ENCODE results near the gene VWA2. TPM values are rescaled to one million over a fixed set of nuclear protein-coding genes. Genes with fewer than 3 reads are reported as not detected.

The VWA2 gene
- total RNA-seq, 1 donor from 2014 or later = 10.6 TPM

DNA sequence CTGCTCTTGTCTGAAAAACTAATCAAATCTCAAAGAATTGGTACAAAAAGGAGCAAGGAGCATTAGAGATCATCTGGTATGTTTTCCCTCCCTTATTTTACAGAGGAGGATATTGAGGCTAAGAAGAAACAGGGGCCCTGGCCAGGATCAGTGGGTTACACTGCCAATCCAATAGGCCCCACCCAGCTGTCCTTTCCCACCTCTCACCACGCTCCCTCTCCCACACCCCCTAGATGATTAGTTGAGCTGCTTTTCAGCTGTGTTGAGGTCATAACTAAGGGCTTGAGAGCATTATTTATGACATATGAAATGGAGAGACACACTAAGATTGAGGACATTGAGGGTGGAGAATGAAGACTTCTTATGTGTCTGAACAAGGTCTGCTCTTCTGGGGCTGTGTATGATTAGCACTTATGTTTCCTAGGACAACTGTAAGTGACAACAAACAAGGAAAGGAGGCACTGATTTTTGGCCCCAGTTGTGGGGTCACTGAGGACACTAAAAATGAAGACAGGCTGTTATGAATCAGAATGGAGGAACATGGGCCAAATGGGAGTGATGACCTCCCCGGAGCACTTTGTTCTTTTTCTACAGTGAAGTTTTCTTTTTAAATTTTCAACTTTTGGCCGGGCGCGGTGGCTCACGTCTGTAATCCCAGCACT is 26.5 kb downstream of the VWA2 start:
- no peak overlapping the region for H3K4me3 ChIP-seq
- no peaks in the 10 kb centered on the region for H3K27me3 ChIP-seq (ENCODE audit: low read depth)
- no peak for DNase-seq
- H3K4me1 ChIP-seq = peaks cover 24% of the 10 kb centered on the region
- H3K27ac ChIP-seq = peak overlapping the region; percentile 32
- no peaks in the 10 kb centered on the region for H3K36me3 ChIP-seq
- peak; percentile 68 to 70 for ATAC-seq
- intact Hi-C loops (cut with DNase I) = no loop called here
- H3K9me3 ChIP-seq = no peaks in the 10 kb centered on the region
- TF ChIP-seq, protein P1, sequence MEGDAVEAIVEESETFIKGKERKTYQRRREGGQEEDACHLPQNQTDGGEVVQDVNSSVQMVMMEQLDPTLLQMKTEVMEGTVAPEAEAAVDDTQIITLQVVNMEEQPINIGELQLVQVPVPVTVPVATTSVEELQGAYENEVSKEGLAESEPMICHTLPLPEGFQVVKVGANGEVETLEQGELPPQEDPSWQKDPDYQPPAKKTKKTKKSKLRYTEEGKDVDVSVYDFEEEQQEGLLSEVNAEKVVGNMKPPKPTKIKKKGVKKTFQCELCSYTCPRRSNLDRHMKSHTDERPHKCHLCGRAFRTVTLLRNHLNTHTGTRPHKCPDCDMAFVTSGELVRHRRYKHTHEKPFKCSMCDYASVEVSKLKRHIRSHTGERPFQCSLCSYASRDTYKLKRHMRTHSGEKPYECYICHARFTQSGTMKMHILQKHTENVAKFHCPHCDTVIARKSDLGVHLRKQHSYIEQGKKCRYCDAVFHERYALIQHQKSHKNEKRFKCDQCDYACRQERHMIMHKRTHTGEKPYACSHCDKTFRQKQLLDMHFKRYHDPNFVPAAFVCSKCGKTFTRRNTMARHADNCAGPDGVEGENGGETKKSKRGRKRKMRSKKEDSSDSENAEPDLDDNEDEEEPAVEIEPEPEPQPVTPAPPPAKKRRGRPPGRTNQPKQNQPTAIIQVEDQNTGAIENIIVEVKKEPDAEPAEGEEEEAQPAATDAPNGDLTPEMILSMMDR (IDR thresholded peaks at IDR 0.05) = no peak

DNA sequence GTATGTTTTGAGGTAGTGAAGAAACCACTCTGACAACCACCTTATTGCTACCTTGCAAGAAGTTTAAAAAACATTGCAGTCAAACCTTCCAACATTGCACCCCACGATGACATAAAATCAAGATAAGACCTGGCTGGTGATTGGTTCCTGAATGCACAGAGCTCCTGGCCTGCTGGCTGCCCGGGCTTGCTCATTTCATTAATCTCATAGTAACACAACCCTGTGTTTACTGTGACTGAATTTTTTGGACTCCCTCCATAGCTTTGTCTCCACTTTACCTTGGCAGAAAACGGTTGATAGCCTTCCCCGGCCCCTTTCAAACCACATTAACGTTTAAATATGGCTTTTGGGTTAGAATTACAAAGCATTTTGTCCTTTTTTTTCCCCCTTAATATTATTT is 27.5 kb downstream of the VWA2 start:
- ATAC-seq (peak; percentile 84 to 88), DNase-seq (no peak)

DNA sequence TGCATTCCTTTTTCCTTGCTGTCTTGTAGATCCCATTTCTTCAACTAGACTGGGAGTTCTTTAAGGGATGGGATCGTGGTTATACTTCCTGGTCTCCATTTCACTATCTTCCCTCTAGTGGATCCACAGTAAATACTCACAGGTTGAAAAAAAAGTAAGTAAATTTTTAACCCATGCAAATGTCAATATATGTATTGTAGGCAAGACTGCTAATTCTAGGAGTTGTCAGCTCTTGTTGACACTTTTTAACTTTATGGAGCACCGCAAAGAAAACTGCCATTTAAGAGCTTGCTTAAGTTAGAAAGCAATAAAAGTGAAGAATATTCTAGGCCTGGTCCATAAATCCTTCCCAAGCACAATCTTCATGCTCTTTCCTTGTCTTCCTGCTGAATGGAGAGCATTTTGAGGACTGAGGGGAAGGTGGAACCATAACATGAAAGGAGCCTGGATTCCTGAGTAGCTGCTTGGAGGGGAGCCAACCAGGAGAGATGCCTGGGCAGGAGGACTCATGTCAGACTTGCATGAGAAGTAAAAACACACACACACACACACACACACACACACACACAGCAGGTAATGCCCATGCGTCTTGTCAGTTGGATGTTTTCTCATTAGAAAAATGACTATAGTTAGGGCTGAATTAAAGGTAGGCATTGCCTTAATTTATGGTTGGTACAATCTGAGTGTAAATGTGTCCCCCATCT is 32.2 kb downstream of the VWA2 start:
- no peak for DNase-seq
- TF ChIP-seq, protein P1 (IDR thresholded peaks at IDR 0.05) = no peak
- ATAC-seq = peak in 1 of 2 donors; percentile 20
- H3K27me3 ChIP-seq (ENCODE audit: low read depth) = no peaks in the 10 kb centered on the region
- H3K4me3 ChIP-seq = no peak overlapping the region
- intact Hi-C loops (cut with DNase I) = no loop called here
- no peaks in the 10 kb centered on the region for H3K9me3 ChIP-seq
- peaks cover 6% of the 10 kb centered on the region for H3K4me1 ChIP-seq
- no peak overlapping the region for H3K27ac ChIP-seq
- no peaks in the 10 kb centered on the region for H3K36me3 ChIP-seq

More for the DNA sequence above, 27.5 kb downstream of the VWA2 start:
- TF ChIP-seq, protein P1 (IDR thresholded peaks at IDR 0.05) = no peak
- Histone ChIP-seq H3K27ac (no peak overlapping the region), H3K4me1 (peaks cover 14% of the 10 kb centered on the region), H3K4me3 (no peak overlapping the region), H3K9me3 (no peaks in the 10 kb centered on the region), H3K36me3 (no peaks in the 10 kb centered on the region), H3K27me3 (ENCODE audit: low read depth) (no peaks in the 10 kb centered on the region)
- intact Hi-C loops (cut with DNase I) = no loop called here

DNA sequence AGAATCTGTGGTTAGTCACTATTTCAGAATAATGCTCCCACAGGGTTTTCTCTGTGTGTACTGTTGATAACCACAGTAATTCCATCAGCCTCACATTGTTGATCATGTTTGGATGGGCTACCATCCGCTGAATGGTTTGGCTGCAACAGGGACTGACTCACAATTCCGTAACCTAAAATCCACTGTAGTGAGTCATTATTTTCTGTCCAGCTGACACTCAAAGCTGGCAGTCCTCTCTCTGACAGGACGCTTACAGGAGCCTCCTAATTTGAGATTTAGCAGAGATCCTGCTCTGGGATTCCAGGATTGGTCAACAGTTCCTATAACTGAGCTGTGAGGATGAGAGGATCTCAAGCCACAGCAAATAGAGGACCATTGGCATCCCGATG is 32.7 kb downstream of the VWA2 start:
- ATAC-seq = peak; percentile 46 to 67
- intact Hi-C loops (cut with DNase I) = no loop called here
- H3K27me3 ChIP-seq (ENCODE audit: low read depth) = no peaks in the 10 kb centered on the region
- H3K9me3 ChIP-seq = no peaks in the 10 kb centered on the region
- DNase-seq = no peak
- H3K27ac ChIP-seq = no peak overlapping the region
- TF ChIP-seq, protein P1 (IDR thresholded peaks at IDR 0.05) = no peak
- H3K4me3 ChIP-seq = no peak overlapping the region
- no peaks in the 10 kb centered on the region for H3K36me3 ChIP-seq
- H3K4me1 ChIP-seq = peaks cover under 1% of the 10 kb centered on the region

DNA sequence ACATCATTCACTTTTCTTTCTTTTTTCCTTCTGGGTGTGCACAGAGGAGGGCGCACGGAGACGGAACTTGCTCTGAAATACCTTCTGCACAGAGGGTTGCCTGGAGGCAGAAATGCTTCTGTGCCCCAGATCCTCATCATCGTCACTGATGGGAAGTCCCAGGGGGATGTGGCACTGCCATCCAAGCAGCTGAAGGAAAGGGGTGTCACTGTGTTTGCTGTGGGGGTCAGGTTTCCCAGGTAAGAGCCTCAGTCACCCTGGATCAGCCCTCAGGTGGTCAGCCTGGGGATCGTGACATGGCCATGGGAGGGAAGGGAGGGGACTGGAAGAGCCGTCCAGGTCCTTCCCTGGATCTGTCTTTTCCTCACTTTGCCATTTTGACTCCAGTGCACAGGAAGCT is 33.6 kb downstream of the VWA2 start:
- DNase-seq = no peak
- H3K9me3 ChIP-seq = no peaks in the 10 kb centered on the region

More for the DNA sequence above, 33.6 kb downstream of the VWA2 start:
- no peak overlapping the region for H3K4me3 ChIP-seq
- intact Hi-C loops (cut with DNase I) = no loop called here
- no peak for ATAC-seq
- TF ChIP-seq, protein P1 (IDR thresholded peaks at IDR 0.05) = no peak
- no peaks in the 10 kb centered on the region for H3K4me1 ChIP-seq
- no peak overlapping the region for H3K27ac ChIP-seq
- H3K36me3 ChIP-seq = no peaks in the 10 kb centered on the region
- no peaks in the 10 kb centered on the region for H3K27me3 ChIP-seq (ENCODE audit: low read depth)
